Loucy (cell line): Measurements from ENCODE around the gene SNRNP25.

Experiments
- H2AFZ ChIP-seq: fragments of 200-600 bp; sonication (generic); 2 replicates; pipeline ENCODE4 v1.6.0; 2016; ENCODE audit warnings: antibody characterized with exemption, mild to moderate bottlenecking, low read length, moderate library complexity
- H3F3A ChIP-seq: fragments of 200-600 bp; 2 replicates; pipeline ENCODE4 v1.6.0; 2016; ENCODE audit warnings: antibody characterized with exemption, low read depth, mild to moderate bottlenecking
- H3K27me3 ChIP-seq: fragments of 200-600 bp; sonication (generic); 2 replicates; pipeline ENCODE4 v1.6.1; 2014; ENCODE audit warnings: low read length, mild to moderate bottlenecking; ENCODE audit not compliant: insufficient read depth, poor library complexity, severe bottlenecking
- H3K36me3 ChIP-seq: fragments of 200-600 bp; sonication (generic); 2 replicates; pipeline ENCODE4 v1.6.1; 2016; ENCODE audit warnings: low read length; ENCODE audit not compliant: insufficient read depth
- H3K4me1 ChIP-seq: fragments of 200-600 bp; sonication (generic); 2 replicates; pipeline ENCODE4 v1.5.1; 2014; ENCODE audit warnings: low read length, mild to moderate bottlenecking; ENCODE audit not compliant: insufficient read depth, poor library complexity, severe bottlenecking
- H3K4me2 ChIP-seq: fragments of 200-600 bp; sonication (generic); 2 replicates; pipeline ENCODE4 v1.6.0; 2014; ENCODE audit warnings: antibody characterized with exemption, low read length, low read depth, mild to moderate bottlenecking; ENCODE audit not compliant: poor library complexity, severe bottlenecking
- H3K4me3 ChIP-seq: fragments of 200-600 bp; sonication (generic); 2 replicates; pipeline ENCODE4 v1.5.1; 2014; ENCODE audit warnings: low read length, mild to moderate bottlenecking, mixed read lengths; ENCODE audit not compliant: poor library complexity, severe bottlenecking
- H3K79me2 ChIP-seq: fragments of 200-600 bp; sonication (generic); 2 replicates; pipeline ENCODE4 v1.6.1; 2014; ENCODE audit warnings: low read length; ENCODE audit not compliant: insufficient read depth
- H3K9ac ChIP-seq: fragments of 200-600 bp; sonication (generic); 2 replicates; pipeline ENCODE4 v1.6.0; 2014; ENCODE audit warnings: mild to moderate bottlenecking, low read depth, low read length, moderate library complexity; ENCODE audit not compliant: poor library complexity, severe bottlenecking
- H3K9me2 ChIP-seq: fragments of 200-600 bp; sonication (generic); replicated peaks from 2 replicates; pipeline ENCODE4 v1.6.1; 2016; ENCODE audit warnings: low read depth, low read length, mixed read lengths
- H3K9me3 ChIP-seq: fragments of 200-600 bp; sonication (generic); 2 replicates; pipeline ENCODE4 v1.6.1; 2014; ENCODE audit warnings: mild to moderate bottlenecking, antibody characterized with exemption, low read length, low read depth; ENCODE audit not compliant: insufficient read depth
- H4K20me1 ChIP-seq: fragments of 200-600 bp; sonication (generic); 2 replicates; pipeline ENCODE4 v1.6.0; 2014; ENCODE audit warnings: antibody characterized with exemption, low read length, mild to moderate bottlenecking; ENCODE audit not compliant: insufficient read depth, poor library complexity, severe bottlenecking
- EZH2phosphoT487 ChIP-seq: fragments of 200-600 bp; IDR thresholded peaks from 2 replicates; pipeline ENCODE4 v1.6.1; 2018; ENCODE audit warnings: antibody characterized with exemption, mild to moderate bottlenecking, moderate library complexity, borderline replicate concordance
- TF ChIP-seq, protein P1 (sequence below): fragments of 200-600 bp; sonication (generic); conservative IDR thresholded peaks from 2 replicates; pipeline ENCODE4 v1.5.1; 2014; ENCODE audit warnings: mild to moderate bottlenecking, antibody characterized with exemption, low read length

Gene SNRNP25

GRCh38 chr16:101586-101985 is 48.0 kb downstream of the SNRNP25 start:
- H3K4me1 ChIP-seq: peaks cover 2% of the 10 kb centered on the region
- H3K27me3 ChIP-seq: no peaks in the 10 kb centered on the region
- no peak overlapping the region for H3K4me3 ChIP-seq
- H3K4me2 ChIP-seq: no peak overlapping the region
- no peaks in the 10 kb centered on the region for H3K36me3 ChIP-seq
- no peaks in the 10 kb centered on the region for H3F3A ChIP-seq
- TF ChIP-seq, protein P1, sequence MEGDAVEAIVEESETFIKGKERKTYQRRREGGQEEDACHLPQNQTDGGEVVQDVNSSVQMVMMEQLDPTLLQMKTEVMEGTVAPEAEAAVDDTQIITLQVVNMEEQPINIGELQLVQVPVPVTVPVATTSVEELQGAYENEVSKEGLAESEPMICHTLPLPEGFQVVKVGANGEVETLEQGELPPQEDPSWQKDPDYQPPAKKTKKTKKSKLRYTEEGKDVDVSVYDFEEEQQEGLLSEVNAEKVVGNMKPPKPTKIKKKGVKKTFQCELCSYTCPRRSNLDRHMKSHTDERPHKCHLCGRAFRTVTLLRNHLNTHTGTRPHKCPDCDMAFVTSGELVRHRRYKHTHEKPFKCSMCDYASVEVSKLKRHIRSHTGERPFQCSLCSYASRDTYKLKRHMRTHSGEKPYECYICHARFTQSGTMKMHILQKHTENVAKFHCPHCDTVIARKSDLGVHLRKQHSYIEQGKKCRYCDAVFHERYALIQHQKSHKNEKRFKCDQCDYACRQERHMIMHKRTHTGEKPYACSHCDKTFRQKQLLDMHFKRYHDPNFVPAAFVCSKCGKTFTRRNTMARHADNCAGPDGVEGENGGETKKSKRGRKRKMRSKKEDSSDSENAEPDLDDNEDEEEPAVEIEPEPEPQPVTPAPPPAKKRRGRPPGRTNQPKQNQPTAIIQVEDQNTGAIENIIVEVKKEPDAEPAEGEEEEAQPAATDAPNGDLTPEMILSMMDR: no peak
- TF ChIP-seq EZH2phosphoT487: no peak
- H3K9me2 ChIP-seq: no peaks in the 10 kb centered on the region
- H3K9ac ChIP-seq: no peak overlapping the region
- H4K20me1 ChIP-seq: no peaks in the 10 kb centered on the region
- no peak overlapping the region for H2AFZ ChIP-seq
- no peaks in the 10 kb centered on the region for H3K9me3 ChIP-seq
- H3K79me2 ChIP-seq: no peaks in the 10 kb centered on the region

DNA sequence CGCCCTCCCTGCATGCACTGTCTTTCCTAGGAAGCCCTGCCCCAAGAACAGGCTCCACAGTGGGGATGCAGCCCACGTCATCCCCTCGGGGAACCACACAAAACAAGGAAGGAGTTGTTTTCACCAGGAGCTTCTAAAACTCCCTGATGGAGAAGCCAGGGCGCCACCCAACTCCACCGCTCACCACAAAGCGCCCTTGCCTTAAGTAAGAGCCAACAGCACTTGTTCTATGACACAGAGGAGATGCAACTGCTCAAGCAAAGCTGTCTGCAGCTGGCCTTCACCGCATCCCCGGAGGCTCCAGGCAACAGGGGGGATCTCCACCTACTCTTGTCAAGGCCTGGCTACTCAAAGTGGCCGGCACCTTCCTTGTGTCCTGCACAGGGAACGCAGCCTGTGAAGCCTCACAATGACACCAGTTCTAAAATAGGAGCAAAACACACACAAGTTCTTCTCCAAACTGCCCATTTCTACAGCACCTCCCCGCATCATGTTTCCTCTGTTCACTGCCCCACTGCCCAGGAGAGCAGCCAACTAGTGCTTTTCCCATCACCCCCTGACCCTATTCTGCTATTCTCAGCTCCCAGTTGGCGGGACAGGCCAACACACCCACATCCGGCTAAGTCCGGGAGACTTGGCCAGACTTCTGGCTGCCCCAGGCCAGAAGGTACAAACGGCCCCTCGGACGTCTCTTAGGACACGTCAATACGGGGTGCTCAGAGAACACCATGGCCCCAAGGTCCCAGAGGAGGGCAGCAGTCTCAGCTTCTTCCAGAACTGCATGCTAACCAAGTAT is 48.6 kb downstream of the SNRNP25 start:
- Histone ChIP-seq H3K27me3 (no peaks in the 10 kb centered on the region), H3K9me2 (no peaks in the 10 kb centered on the region), H3K4me1 (peaks cover 2% of the 10 kb centered on the region), H4K20me1 (no peaks in the 10 kb centered on the region), H3K36me3 (no peaks in the 10 kb centered on the region), H3K79me2 (no peaks in the 10 kb centered on the region), H3K4me3 (no peak overlapping the region), H3K9ac (no peak overlapping the region), H3K4me2 (no peak overlapping the region), H2AFZ (no peak overlapping the region), H3K9me3 (no peaks in the 10 kb centered on the region), H3F3A (no peaks in the 10 kb centered on the region)
- TF ChIP-seq, protein P1: no peak
- no peak for TF ChIP-seq EZH2phosphoT487

DNA sequence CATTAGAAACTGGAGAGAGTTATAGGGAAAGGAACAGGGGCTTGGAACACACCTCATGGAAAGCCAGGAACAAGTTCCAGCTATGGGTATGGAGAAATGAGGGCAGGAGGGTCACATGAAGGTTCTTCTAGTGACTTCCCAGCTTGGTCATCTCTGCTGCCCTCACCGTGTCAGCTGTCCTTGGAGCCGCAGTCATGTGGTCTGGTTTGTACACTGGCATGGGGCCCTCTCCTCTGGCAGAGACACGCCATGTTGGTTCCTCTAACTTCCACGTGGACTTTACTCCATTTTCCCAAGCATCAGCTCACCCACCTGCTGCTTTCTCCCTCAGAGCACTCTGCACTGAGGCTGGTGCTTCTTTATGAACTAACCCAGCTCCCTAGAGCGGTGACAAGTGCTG is 50.7 kb downstream of the SNRNP25 start:
- Histone ChIP-seq H3F3A (no peaks in the 10 kb centered on the region), H3K4me1 (peaks cover 2% of the 10 kb centered on the region), H3K9me2 (no peaks in the 10 kb centered on the region), H3K79me2 (no peaks in the 10 kb centered on the region), H4K20me1 (no peaks in the 10 kb centered on the region), H3K4me2 (no peak overlapping the region), H3K4me3 (no peak overlapping the region), H3K9ac (no peak overlapping the region), H3K36me3 (no peaks in the 10 kb centered on the region), H2AFZ (no peak overlapping the region), H3K9me3 (no peaks in the 10 kb centered on the region), H3K27me3 (no peaks in the 10 kb centered on the region)
- TF ChIP-seq, protein P1: no peak
- TF ChIP-seq EZH2phosphoT487: no peak
